K562 (cell line): ENCODE measurements around the gene FAM110D. TPM values are rescaled to one million over a fixed set of nuclear protein-coding genes. Genes with fewer than 3 reads are reported as not detected.

Source experiments
- ATAC-seq: fragments of 200-7000 bp; cut with Tn5 transposase; 3 replicates; pipeline ENCODE4 v1.9.1; 2020; ENCODE audit warnings: moderate library complexity
- BruUV-seq: library from RNA; stranded (reverse); fragments of 400-500 nt; replicated peaks from 2 replicates; lab custom pipeline; 2021; lab: Mats Ljungman, UMichigan
- CTCF ChIA-PET: fragments of 300-600 bp; formaldehyde crosslinking; extraction: SDS; loops from one replicate; lab custom pipeline; 2021; ENCODE audit warnings: low intra/inter-chr PET ratio; lab: Yijun Ruan, JAX
- POLR2A ChIA-PET: fragments of 300-600, 350-650 bp; sonication (Branson Sonifier 250); formaldehyde crosslinking; extraction: SDS; loops from one replicate; lab custom pipeline; 2021; ENCODE audit warnings: antibody characterized with exemption, inconsistent platforms; lab: Yijun Ruan, JAX
- DNase-seq, 4 experiments: peaks; one replicate each; pipeline versions ENCODE4 v3.0.0 to v3.0.0-alpha.2; 2011 to 2018; ENCODE audit warnings: low spot score in 3 of 4, mixed read lengths in 3 of 4; ENCODE audit errors: extremely low read depth in 1 of 4
- FAIRE-seq: peaks from 2 replicates; lab custom pipeline; 2011; peaks lifted over from hg19 to GRCh38; lab: Jason Lieb, UNC
- H2AFZ ChIP-seq: 2 replicates; pipeline ENCODE4 v1.6.0; 2011; ENCODE audit warnings: low read depth, low read length, control low read depth, inconsistent platforms
- H3K27ac ChIP-seq: fragments of 200-600 bp; 3 replicates; pipeline ENCODE4 v1.8.0; 2011; ENCODE audit warnings: low read depth, mild to moderate bottlenecking, control low read depth, inconsistent platforms, low read length, moderate library complexity, mixed read lengths; ENCODE audit errors: extremely low read depth
- H3K27me3 ChIP-seq, 2 experiments: fragments of 300-600 bp in 1 of 2; 2 replicates in 1 of 2; 3 replicates in 1 of 2; pipeline versions ENCODE4 v1.6.0 to v1.8.0; 2011; ENCODE audit warnings: inconsistent platforms in 2 of 2, low read length in 2 of 2, mild to moderate bottlenecking in 1 of 2, mixed read lengths in 1 of 2, moderate library complexity in 1 of 2; ENCODE audit not compliant: control insufficient read depth in 2 of 2, insufficient read depth in 2 of 2
- H3K36me3 ChIP-seq: fragments of 300-600 bp; 3 replicates; pipeline ENCODE4 v1.8.0; 2011; ENCODE audit warnings: mild to moderate bottlenecking, low read length, inconsistent platforms; ENCODE audit not compliant: control insufficient read depth, insufficient read depth
- H3K4me1 ChIP-seq, 2 experiments: fragments of 200-600 bp in 1 of 2; replicated peaks in 1 of 2; 2 replicates in 1 of 2; 3 replicates in 1 of 2; pipeline versions ENCODE4 v1.5.1 to v1.8.0; 2011; ENCODE audit warnings: inconsistent platforms in 2 of 2, low read length in 2 of 2, mild to moderate bottlenecking in 1 of 2, mixed read lengths in 1 of 2, moderate library complexity in 1 of 2; ENCODE audit not compliant: control insufficient read depth in 2 of 2, insufficient read depth in 2 of 2
- H3K4me2 ChIP-seq: 2 replicates; pipeline ENCODE4 v1.6.1; 2011; ENCODE audit warnings: low read length, control low read depth, inconsistent platforms, mixed read lengths; ENCODE audit not compliant: insufficient read depth
- H3K4me3 ChIP-seq: fragments of 200-600 bp; sonication (generic), shearing (Covaris generic); 2 replicates; pipeline ENCODE4 v1.5.1; 2016; ENCODE audit warnings: control low read depth, inconsistent platforms
- H3K79me2 ChIP-seq: fragments of 200-600 bp; 3 replicates; pipeline ENCODE4 v1.8.0; 2011; ENCODE audit warnings: low read length, inconsistent platforms; ENCODE audit not compliant: control insufficient read depth, insufficient read depth
- H3K9ac ChIP-seq, 2 experiments: 2 replicates each; pipeline versions ENCODE4 v1.6.0 to v1.6.1; 2011; ENCODE audit warnings: low read depth in 2 of 2, low read length in 2 of 2, control low read depth in 1 of 2, inconsistent platforms in 1 of 2, mild to moderate bottlenecking in 1 of 2, mixed read lengths in 1 of 2; ENCODE audit not compliant: insufficient read depth in 1 of 2
- H3K9me1 ChIP-seq: one replicate; pipeline ENCODE4 v1.6.0; 2011; ENCODE audit warnings: inconsistent platforms, mild to moderate bottlenecking, low read length, moderate library complexity; ENCODE audit not compliant: control insufficient read depth, insufficient read depth
- H3K9me3 ChIP-seq: replicated peaks from 2 replicates; pipeline ENCODE4 v1.5.1; 2011; ENCODE audit warnings: low read depth, low read length, inconsistent platforms; ENCODE audit not compliant: control insufficient read depth, insufficient read depth
- H4K20me1 ChIP-seq: replicated peaks from 2 replicates; pipeline ENCODE4 v1.6.1; 2011; ENCODE audit warnings: low read length, inconsistent platforms, mixed read lengths; ENCODE audit not compliant: control insufficient read depth, insufficient read depth
- BRD9 ChIP-seq: fragments of 450-650 bp; IDR thresholded peaks from 2 replicates; pipeline ENCODE4 v1.6.1; 2018; ENCODE audit warnings: low read depth; ENCODE audit not compliant: partially characterized antibody
- E4F1 ChIP-seq: fragments of 250-450 bp; sonication (Bioruptor Pico); IDR thresholded peaks from 2 replicates; pipeline ENCODE4 v1.5.0; 2021; ENCODE audit warnings: mild to moderate bottlenecking, borderline replicate concordance
- ERF ChIP-seq: fragments of 450-650 bp; formaldehyde crosslinking; IDR thresholded peaks from 2 replicates; pipeline ENCODE4 v1.4.0; 2020; ENCODE audit warnings: mild to moderate bottlenecking, mixed read lengths
- FOXA3 ChIP-seq, 2 experiments: fragments of 450-650 bp in 1 of 2; sonication (generic) in 1 of 2; formaldehyde crosslinking; IDR thresholded peaks in 1 of 2; conservative IDR thresholded peaks in 1 of 2; 2 replicates each; pipeline versions ENCODE4 v1.4.0 to v1.8.0; 2020 to 2022; ENCODE audit warnings: mild to moderate bottlenecking in 2 of 2, missing genetic modification reagents in 1 of 2
- HBP1 ChIP-seq: fragments of 450-650 bp; formaldehyde crosslinking; IDR thresholded peaks from 2 replicates; pipeline ENCODE4 v1.4.0; 2022; ENCODE audit warnings: missing genetic modification characterization
- MED1 ChIP-seq: sonication (generic); formaldehyde crosslinking; IDR thresholded peaks from 2 replicates; pipeline ENCODE4 v1.8.1; 2023; ENCODE audit warnings: missing genetic modification reagents, borderline replicate concordance
- NR2C1 ChIP-seq, 2 experiments: fragments of 450-650 bp; IDR thresholded peaks; 2 replicates each; pipeline ENCODE4 v1.6.1; 2017; ENCODE audit warnings: mild to moderate bottlenecking in 2 of 2, antibody characterized with exemption in 1 of 2, inconsistent platforms in 1 of 2, missing compliant biosample characterization in 1 of 2, missing genetic modification characterization in 1 of 2
- PML ChIP-seq: IDR thresholded peaks from 2 replicates; pipeline ENCODE4 v1.6.1; 2012; ENCODE audit warnings: low read length, inconsistent platforms
- SMARCE1 ChIP-seq: fragments of 450-650 bp; IDR thresholded peaks from 2 replicates; pipeline ENCODE4 v1.7.1; 2016; ENCODE audit warnings: mild to moderate bottlenecking
- THAP7 ChIP-seq: fragments of 250-450 bp; sonication (Bioruptor Pico); IDR thresholded peaks from 2 replicates; pipeline ENCODE4 v1.5.0; 2021
- ZBTB12 ChIP-seq: fragments of 250-450 bp; sonication (Bioruptor Pico); IDR thresholded peaks from 2 replicates; pipeline ENCODE4 v1.4.0; 2020
- ZBTB26 ChIP-seq: fragments of 450-650 bp; formaldehyde crosslinking; IDR thresholded peaks from 2 replicates; pipeline ENCODE4 v1.4.0; 2022; ENCODE audit warnings: missing genetic modification characterization
- ZNF165 ChIP-seq: fragments of 250-450 bp; sonication (Bioruptor Pico); IDR thresholded peaks from 2 replicates; pipeline ENCODE4 v1.4.0; 2020; ENCODE audit warnings: borderline replicate concordance
- ZNF561 ChIP-seq: fragments of 450-650 bp; formaldehyde crosslinking; conservative IDR thresholded peaks from 2 replicates; pipeline ENCODE4 v1.4.0; 2020; ENCODE audit warnings: mild to moderate bottlenecking, moderate library complexity
- WGBS: fragments of 100-300 bp; shearing (Covaris generic); methylation state at CpG from one replicate; pipeline ENCODE4 v1.1.6; 2016; ENCODE audit warnings: low coverage, mixed read lengths; ENCODE audit not compliant: insufficient coverage; ENCODE audit errors: missing lambda C conversion rate; 5-methylcytosine and 5-hydroxymethylcytosine counted together
- in situ Hi-C: fragments of 300-500 bp; cut with MboI; formaldehyde crosslinking; loops from 4 replicates; pipeline ENCODE4 v1.15.0; 2018; ENCODE audit warnings: inconsistent platforms, mixed read lengths
- intact Hi-C: fragments of 100-400 bp; cut with micrococcal nuclease; formaldehyde crosslinking; loops from 2 replicates; pipeline ENCODE4 v1.14.2; 2022
- polyA plus RNA-seq, 8 experiments: library from polyadenylated mRNA; depleted of rRNA in 4 of 8; stranded (reverse) in 5 of 8; unstranded in 3 of 8; fragments of >200 nt; fragmentation: Nextera tagmentation in 2 of 8; fragmentation: Illumina TruSeq in 1 of 8; extraction: Ambion mirVana in 2 of 8; extraction: Trizol in 1 of 8; gene quantifications; 2 replicates each; pipeline versions ENCODE4 v1.2.1 to v1.2.3, GENCODE V29; 2011 to 2014; ENCODE audit warnings: inconsistent platforms in 1 of 8, missing spikeins in 1 of 8
- total RNA-seq, 7 experiments: library from RNA; depleted of rRNA in 6 of 7; stranded (reverse); fragments of >200 nt in 6 of 7; fragmentation: Illumina TruSeq in 2 of 7; extraction: Trizol in 2 of 7; gene quantifications; 2 replicates each; pipeline versions ENCODE4 v1.2.1 to v1.2.3, GENCODE V29; 2011 to 2021; ENCODE audit warnings: low replicate concordance in 1 of 7

Gene FAM110D
- total and polyA plus RNA-seq, 9 of the 15 experiments (the other 6 are each of a cell fraction or from before 2014, with no cell fraction given): 0.04 to 1.1 (median 0.33) TPM

- peak overlapping the region; percentile 94 for H3K4me3 ChIP-seq
- CTCF ChIA-PET: interaction anchor here (1.0 kb wide), 1 partner anchor 34 kb away, joined by 3 read pairs; no protein-coding TSS in a partner anchor
- peaks cover 34% of the 10 kb centered on the region for H3K36me3 ChIP-seq
- intact Hi-C loops (loop anchor here (5.0 kb wide), 2 partner anchors 125 to 210 kb away; no protein-coding TSS in a partner anchor), in situ Hi-C loops (no loop called here)
- H3K9me3 ChIP-seq: no peaks in the 10 kb centered on the region
- POLR2A ChIA-PET: interaction anchor here (0.6 to 8.2 kb wide), 8 partner anchors 10 to 668 kb away, joined by 3 to 107 read pairs (median 6); no protein-coding TSS in a partner anchor
- WGBS: 0% methylated on average over 9 of the region's 9 CpGs
- peak overlapping the region; percentile 99 for H3K4me2 ChIP-seq
- peak overlapping the region; percentile 73 for H2AFZ ChIP-seq
- no peaks in the 10 kb centered on the region for H4K20me1 ChIP-seq
- DNase-seq (peak in 1 of 4 experiments; percentile 2), FAIRE-seq (no peak), ATAC-seq (peak; percentile 20)
- H3K27me3 ChIP-seq: no peaks in the 10 kb centered on the region
- H3K9me1 ChIP-seq: no peaks in the 10 kb centered on the region
- peak overlapping the region; percentile 92 for H3K27ac ChIP-seq
- H3K9ac ChIP-seq: peak overlapping the region; percentile 77 to 98
- BruUV-seq: no TSS peak
- H3K79me2 ChIP-seq: peaks cover 65% of the 10 kb centered on the region
- H3K4me1 ChIP-seq: peaks cover 13 to 29% of the 10 kb centered on the region in 2 experiments
- TF ChIP-seq ZBTB26 (CRISPR knock-in tag): 0 out of 2 replicates have a peak, but pooled peaks have one; percentile 35
- TF ChIP-seq HBP1: 0 out of 2 replicates have a peak, but pooled peaks have one; percentile 26
- 0 out of 2 replicates have a peak, but pooled peaks have one; percentile 41 for TF ChIP-seq ZNF165 (CRISPR knock-in tag)
- no peak for TF ChIP-seq MED1 (CRISPR knock-in tag)
- peak; percentile 45; the same call in 1 of the 2 replicates for TF ChIP-seq THAP7 (CRISPR knock-in tag)
- 0 out of 2 replicates have a peak, but pooled peaks have one; percentile 61 for TF ChIP-seq ZNF561 (CRISPR knock-in tag)
- TF ChIP-seq PML: no peak
- TF ChIP-seq BRD9: peak; percentile 25
- 0 out of 2 replicates have a peak, but pooled peaks have one; percentile 41 for TF ChIP-seq ERF (CRISPR knock-in tag)
- TF ChIP-seq SMARCE1: peak; percentile 10; the same call in 1 of the 2 replicates
- no peak for TF ChIP-seq E4F1 (CRISPR knock-in tag)
- no peak for TF ChIP-seq ZBTB12 (CRISPR knock-in tag)
- TF ChIP-seq FOXA3 (CRISPR knock-in tag; conservative IDR thresholded peaks at IDR 0.05 in 1 of 2, IDR thresholded peaks at IDR 0.05 in 1 of 2): peak in 1 of 2 experiments; percentile 21; a peak in 1 of 4 replicates
- peak; percentile 30; the same call in 1 of the 2 replicates for TF ChIP-seq NR2C1 (IDR thresholded peaks at IDR 0.05)
- no peak for TF ChIP-seq NR2C1 (tag; IDR thresholded peaks at IDR 0.05)
These were observed 46.5 kb upstream of the FAM110D start for GRCh38 chr1:26112407-26112775.
